Measurements from ENCODE around the gene STK24. TPM values are rescaled to one million over a fixed set of nuclear protein-coding genes. Genes with fewer than 3 reads are reported as not detected.

STK24 gene
- total and polyA plus RNA-seq, 2 of the 4 experiments (the other 2 are of a cell fraction) = 29.2 to 43.4 TPM

- no peak for TF ChIP-seq BHLHE40 (IDR thresholded peaks at IDR 0.05; ENCODE audit: low read depth, low read length)
Measured at GRCh38 chr13:98507282-98507797, 69.6 kb downstream of the STK24 start (continued).

- ChIA-PET CTCF (interaction anchor here (0.5 kb wide), 1 partner anchor 342 kb away, joined by 4 read pairs; no protein-coding TSS in a partner anchor), POLR2A (ENCODE audit: unreplicated experiment) (no interaction called here)
- BruUV-seq (replicated peaks) = no TSS peak
- no peak overlapping the region for H2AK9ac ChIP-seq (replicated peaks; ENCODE audit: low read depth, low read length, poor library complexity)
- no peak overlapping the region for H2AFZ ChIP-seq (replicated peaks; ENCODE audit: low read length, poor library complexity)
- no peak overlapping the region; the same call in 1 of the 2 replicates for H3K4me2 ChIP-seq (ENCODE audit: low read depth, low read length)
- H2BK20ac ChIP-seq (ENCODE audit: low read depth, low read length) = no peak overlapping the region
- dilution Hi-C loops (cut with HindIII; ENCODE audit: low sequenced_read_pairs, unreplicated experiment) (no loop called here), in situ Hi-C loops (cut with MboI; ENCODE audit: low sequenced_read_pairs) (no loop called here), intact Hi-C loops (cut with micrococcal nuclease) (loop anchor here (5.0 kb wide), 1 partner anchor 71 kb away; the partner anchor contains the start of gene STK24)
- 0 out of 2 replicates have a peak overlapping the region, but pooled peaks have one; percentile 3 for H3K23ac ChIP-seq (ENCODE audit: low read depth, low read length)
- ATAC-seq (ENCODE audit: low read depth) (no peak), DNase-seq (no peak)
- no peak overlapping the region for H4K91ac ChIP-seq (ENCODE audit: insufficient read depth, low read depth, low read length)
- no peak overlapping the region for H2BK120ac ChIP-seq (ENCODE audit: low read depth, low read length)
- peaks cover 42% of the 10 kb centered on the region for H3K4me1 ChIP-seq (ENCODE audit: control insufficient read depth, insufficient read depth, low read length)
- H2BK5ac ChIP-seq (ENCODE audit: low read depth, low read length, poor library complexity, severe bottlenecking) = no peak overlapping the region
- no peaks in the 10 kb centered on the region for H3K9me3 ChIP-seq (ENCODE audit: control insufficient read depth, insufficient read depth, low read length)
- H4K5ac ChIP-seq (ENCODE audit: low read depth, low read length) = no peak overlapping the region; the same call in 1 of the 2 replicates
- H3K56ac ChIP-seq (ENCODE audit: extremely low read depth, insufficient read depth, low read length) = no peak overlapping the region
- peaks cover 63 to 88% of the 10 kb centered on the region in 2 experiments for H3K79me1 ChIP-seq (ENCODE audit: low read depth in 1 of 2, low read length in 2 of 2)
- H4K8ac ChIP-seq (ENCODE audit: low read depth in 2 of 2, low read length in 2 of 2) = no peak overlapping the region
- H3K36me3 ChIP-seq (ENCODE audit: control insufficient read depth, insufficient read depth, low read length) = peaks cover 4% of the 10 kb centered on the region; the same call in 1 of the 2 replicates
- 0 out of 2 replicates have a peak overlapping the region, but pooled peaks have one; percentile 4 for H3K18ac ChIP-seq (ENCODE audit: low read depth, low read length)
- H3K4ac ChIP-seq (ENCODE audit: low read depth, low read length) = no peak overlapping the region; the same call in 1 of the 2 replicates
- no peaks in the 10 kb centered on the region for H3K27me3 ChIP-seq (ENCODE audit: control insufficient read depth, insufficient read depth, low read length)
- H3K4me3 ChIP-seq (ENCODE audit: insufficient read depth, low read depth, low read length) = no peak overlapping the region
- WGBS, 2 experiments (ENCODE audit: extremely low coverage in 2 of 2, insufficient read length in 1 of 2) = 86% methylated on average over 3 of the region's 16 CpGs; no CpG with 5 or more reads in 1 of the 2 experiments
- no peak overlapping the region for H3K14ac ChIP-seq (replicated peaks; ENCODE audit: low read depth, low read length)
- H4K20me1 ChIP-seq (ENCODE audit: insufficient read depth, low read length) = peaks cover 74% of the 10 kb centered on the region
- H3K27ac ChIP-seq (ENCODE audit: insufficient read depth, low read length) = no peak overlapping the region
- peak overlapping the region; percentile 36; the same call in 1 of the 2 replicates for H2AK5ac ChIP-seq (ENCODE audit: low read depth, low read length)
- peaks cover 57% of the 10 kb centered on the region for H3K9me1 ChIP-seq (ENCODE audit: insufficient read depth, low read length)
- H3K9ac ChIP-seq (ENCODE audit: low read depth, low read length) = no peak overlapping the region
- no peak overlapping the region; the same call in 2 of the 3 replicates for H2BK15ac ChIP-seq (ENCODE audit: low read depth, low read length)
- TF ChIP-seq CTCF (conservative IDR thresholded peaks at IDR 0.05; ENCODE audit: low read depth, low read length) (no peak), SMC3 (IDR thresholded peaks at IDR 0.05; ENCODE audit: low read depth, low read length) (no peak), RCOR1 (IDR thresholded peaks at IDR 0.05; ENCODE audit: insufficient replicate concordance, low read length) (no peak), CHD1 (IDR thresholded peaks at IDR 0.05; ENCODE audit: low read depth, low read length) (no peak), RFX5 (IDR thresholded peaks at IDR 0.05; ENCODE audit: low read depth, low read length) (no peak), POLR2A (IDR thresholded peaks at IDR 0.05; ENCODE audit: low read depth, low read length) (no peak), CEBPB (IDR thresholded peaks at IDR 0.05; ENCODE audit: low read depth, low read length) (no peak), ELK1 (IDR thresholded peaks at IDR 0.05; ENCODE audit: borderline replicate concordance, low read depth, low read length) (no peak), USF2 (IDR thresholded peaks at IDR 0.05; ENCODE audit: low read depth, low read length) (no peak), RAD21 (IDR thresholded peaks at IDR 0.05; ENCODE audit: low read length) (no peak), MAFK (IDR thresholded peaks at IDR 0.05; ENCODE audit: low read depth, low read length) (no peak), NFE2L2 (IDR thresholded peaks at IDR 0.05; ENCODE audit: low read depth, low read length) (no peak)
Measured at GRCh38 chr13:98506728-98507230, 70.1 kb downstream of the STK24 start.
